GM21381 (cell line): ENCODE data around the gene SPACA7.
A peak's percentile ranks its signal among the peaks of the same experiment; 100 is the strongest.
"Not testable (repeated sequence)": the region's sequence is repeated elsewhere in the genome, so short reads cannot be mapped to it uniquely, and the experiment has no call there.

Experiments used
- ATAC-seq: cut with Tn5 transposase; IDR thresholded peaks from one replicate; pipeline ENCODE4 v1.9.1; 2021; ENCODE audit warnings: mild to moderate bottlenecking, moderate library complexity; ENCODE audit not compliant: unreplicated experiment

Gene SPACA7

GRCh38 chr13:112416647-112417046 lies 40.5 kb downstream of the SPACA7 start:
- ATAC-seq, result no peak

DNA sequence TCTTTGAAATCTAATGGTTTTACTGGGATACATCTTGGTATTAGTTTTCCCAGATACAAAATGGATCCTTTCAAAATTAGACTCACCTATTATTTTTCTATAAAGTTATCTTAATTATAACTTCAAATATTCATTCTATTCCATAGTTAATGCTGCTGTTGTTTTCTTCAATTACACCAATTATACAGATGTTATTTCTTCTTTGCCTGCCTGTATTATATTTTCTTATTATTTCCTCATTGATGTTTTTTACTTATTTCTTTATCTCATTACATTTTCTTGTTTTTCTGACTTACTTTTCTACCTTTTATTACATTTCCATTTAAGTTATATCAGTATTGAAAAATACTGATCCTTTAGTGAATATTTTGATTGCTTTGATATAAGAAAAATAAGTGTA lies 40.9 kb downstream of the SPACA7 start:
- no peak for ATAC-seq

GRCh38 chr13:112424098-112424497 lies 47.9 kb downstream of the SPACA7 start:
- ATAC-seq, result no peak

DNA sequence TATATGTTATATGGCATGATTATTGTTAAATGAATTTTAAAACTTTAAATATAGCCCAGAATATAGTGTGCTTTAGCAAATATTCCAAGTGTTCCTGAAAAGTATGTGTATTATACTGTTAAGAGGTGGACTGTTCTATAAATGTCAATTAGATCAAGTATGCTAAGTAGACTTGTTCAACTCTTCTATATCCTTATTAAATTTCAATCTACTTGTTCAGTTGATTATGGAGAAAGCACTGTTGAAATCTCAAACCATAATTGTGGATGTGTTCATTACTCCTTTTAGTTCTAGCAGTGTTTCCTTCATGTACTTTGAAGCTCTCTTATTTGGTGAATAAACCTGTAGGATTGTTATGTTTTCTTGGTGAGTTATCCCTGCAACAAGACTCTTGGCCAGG lies 52.5 kb downstream of the SPACA7 start:
- no peak for ATAC-seq

DNA sequence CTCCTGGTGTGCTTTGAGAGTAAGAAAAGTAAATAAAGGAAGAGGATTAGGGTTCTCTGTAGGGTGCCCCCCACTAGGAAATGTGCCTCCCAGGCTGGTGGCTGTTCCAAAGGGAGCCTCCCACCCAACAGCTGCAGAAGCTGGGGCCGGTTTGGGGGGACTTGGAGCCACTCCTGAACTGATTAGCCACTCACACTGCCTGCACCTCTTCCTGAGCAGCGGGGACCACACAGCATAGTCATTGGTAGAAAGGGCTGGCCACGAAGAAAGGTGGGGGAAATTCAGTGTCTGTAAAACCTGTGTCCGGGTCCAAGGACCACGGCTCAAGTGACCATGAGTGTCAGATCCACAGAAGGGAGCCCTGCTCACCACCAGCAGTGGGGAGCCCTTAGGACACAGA lies 55.6 kb downstream of the SPACA7 start:
- ATAC-seq, result no peak

DNA sequence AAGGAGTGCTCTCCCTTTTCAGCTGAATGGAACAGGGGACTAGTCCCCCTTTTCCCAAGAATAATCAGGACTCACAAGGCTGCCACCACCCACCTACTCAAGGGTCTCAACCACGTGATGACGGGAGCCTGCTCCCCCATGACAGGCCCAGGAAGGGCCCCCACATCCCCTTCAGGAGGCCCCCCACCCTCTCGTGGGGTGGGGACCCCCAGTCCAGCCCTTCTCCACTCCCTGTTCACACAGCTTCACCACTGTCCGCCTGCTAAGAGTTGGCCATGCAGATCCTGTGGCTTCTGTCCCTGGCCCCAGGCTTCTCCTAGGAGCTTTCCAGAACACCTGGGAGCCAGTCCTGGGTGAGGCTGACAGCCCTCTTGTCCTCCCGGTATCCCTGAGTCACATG lies 56.6 kb downstream of the SPACA7 start:
- ATAC-seq, result not testable (repeated sequence)

GRCh38 chr13:112433517-112433916 lies 57.4 kb downstream of the SPACA7 start:
- not testable (repeated sequence) for ATAC-seq

- ATAC-seq, result no peak
These were observed 57.9 kb downstream of the SPACA7 start for GRCh38 chr13:112434032-112434431.

DNA sequence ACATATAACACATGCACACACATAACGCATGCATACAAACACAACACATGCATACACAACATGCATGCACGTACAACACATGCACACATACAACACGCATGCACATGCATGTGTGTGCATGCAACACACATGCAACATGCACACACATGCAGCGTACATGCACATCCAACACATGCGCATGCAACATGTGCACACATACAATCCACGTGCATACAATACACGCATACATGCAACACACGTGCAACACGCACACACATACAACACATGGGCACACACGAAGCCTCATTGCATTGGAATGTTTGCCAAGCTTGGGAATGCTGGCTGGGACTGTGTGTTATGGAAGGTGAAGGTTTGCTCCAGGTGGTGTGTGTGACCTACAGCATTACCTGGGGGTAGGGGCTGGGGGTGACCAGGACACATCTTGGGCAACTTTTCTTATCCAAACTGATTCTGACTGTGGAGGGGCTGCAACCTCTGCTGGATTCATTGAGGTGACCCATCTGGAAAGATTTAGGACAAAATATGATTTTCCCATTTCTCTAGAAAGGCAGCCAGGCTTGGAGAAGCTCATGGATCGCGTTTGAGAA lies 58.9 kb downstream of the SPACA7 start:
- no peak for ATAC-seq

- no peak for ATAC-seq
These were observed 59.8 kb downstream of the SPACA7 start for GRCh38 chr13:112435973-112436372.

- ATAC-seq, result no peak
These were observed 61.9 kb downstream of the SPACA7 start for GRCh38 chr13:112438094-112438493.

DNA sequence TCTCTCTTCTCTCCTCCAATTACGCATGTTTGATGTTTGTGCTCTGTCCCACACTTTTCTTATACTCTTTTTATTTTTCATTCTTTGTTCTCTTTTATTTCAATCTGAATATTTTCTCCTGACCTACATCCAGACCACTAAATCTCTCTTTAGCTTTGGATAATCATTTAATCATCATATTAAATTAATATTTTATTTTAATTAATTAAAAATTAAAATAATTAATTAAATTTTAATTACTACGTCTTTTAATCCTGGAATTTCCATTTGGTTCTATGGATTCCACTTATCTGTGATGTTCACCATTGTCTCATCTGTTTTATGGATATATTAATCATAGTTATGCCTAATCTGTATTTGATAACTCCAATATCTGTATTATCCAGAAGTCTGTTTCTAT lies 62.4 kb downstream of the SPACA7 start:
- ATAC-seq, result no peak

- no peak for ATAC-seq
These were observed 65.1 kb downstream of the SPACA7 start for GRCh38 chr13:112441226-112441625.

GRCh38 chr13:112441779-112442310 lies 65.7 kb downstream of the SPACA7 start:
- no peak for ATAC-seq

DNA sequence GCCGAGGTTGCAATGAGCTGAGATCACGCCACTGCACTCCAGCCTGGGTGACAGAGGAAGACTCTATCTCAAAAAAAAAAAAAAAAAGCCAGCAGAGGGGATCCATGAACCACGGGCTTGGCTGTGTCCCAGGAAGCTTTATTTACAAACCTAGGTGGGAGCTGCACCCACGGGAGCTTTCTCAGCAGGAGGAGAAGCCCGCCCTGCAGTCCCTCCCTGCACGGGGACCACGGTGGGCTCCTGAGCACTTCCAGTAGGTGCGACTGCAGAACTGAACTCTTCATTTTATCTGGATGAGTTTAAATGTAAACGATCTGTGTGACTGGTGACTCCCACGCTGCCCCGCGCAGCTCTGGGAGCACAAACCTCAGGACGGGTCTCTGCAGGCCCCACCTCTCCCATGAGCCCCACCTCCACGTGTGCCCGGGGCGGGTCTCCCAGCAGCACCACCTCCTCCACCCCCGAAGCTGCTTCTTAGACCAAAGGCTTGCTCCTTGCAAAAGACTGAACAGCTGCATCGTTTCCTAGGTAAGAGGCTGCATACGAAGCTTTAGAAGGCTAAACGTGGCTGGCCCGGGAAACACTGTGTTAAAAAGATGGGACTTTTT lies 66.4 kb downstream of the SPACA7 start:
- ATAC-seq, result no peak

DNA sequence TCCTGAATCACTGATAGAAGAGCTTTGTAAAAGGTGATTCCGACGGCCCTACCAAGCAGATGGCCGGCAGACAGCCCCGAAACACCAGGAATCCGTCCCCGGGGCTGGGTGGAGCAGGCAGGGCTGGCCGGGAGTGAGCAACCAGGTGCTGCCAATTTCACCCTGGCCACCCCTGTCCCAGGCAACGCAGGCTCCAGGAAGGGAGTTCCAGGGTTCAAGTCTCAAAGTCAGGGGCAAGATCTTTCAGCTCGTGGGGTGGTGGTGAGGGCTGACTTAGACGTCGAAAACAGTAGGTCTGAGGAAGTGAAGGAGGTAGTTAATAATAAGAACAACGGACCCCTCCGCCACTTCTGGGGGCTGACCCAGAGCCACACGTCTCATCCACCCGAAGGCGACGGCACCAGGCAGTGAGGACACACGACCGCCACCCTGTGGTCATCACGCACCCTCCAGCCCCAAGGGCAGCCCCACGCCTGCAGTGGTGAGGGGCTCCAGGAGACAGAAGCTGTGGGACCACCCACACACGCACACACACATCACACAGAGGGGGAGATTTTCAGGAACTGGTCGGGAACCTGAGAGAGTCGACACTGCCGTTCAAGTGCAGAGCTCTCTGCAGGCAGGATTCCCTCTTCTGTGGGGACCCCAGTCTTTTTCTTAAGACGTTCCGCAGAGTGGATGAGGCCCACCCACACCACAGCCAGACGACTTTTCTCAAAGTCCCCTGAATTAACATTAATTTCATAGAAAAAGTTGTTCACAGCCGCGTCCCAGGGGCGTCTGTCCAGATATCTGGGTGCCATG lies 67.2 kb downstream of the SPACA7 start:
- no peak for ATAC-seq

DNA sequence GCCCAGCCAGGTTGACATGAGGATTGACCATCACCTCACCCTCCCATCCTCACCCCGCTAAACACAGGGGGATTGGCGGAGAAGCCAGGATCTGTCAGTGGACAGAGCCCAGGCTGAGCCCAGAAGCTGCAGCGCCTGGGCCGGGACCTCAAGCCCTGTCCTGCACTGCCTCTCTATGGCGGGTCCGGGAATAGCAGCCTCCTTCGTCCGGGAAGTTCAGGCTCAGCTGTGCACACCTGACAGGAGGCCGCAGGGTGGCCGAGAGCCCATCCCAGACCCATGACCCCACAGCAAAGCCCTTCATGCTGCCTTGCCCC lies 67.8 kb downstream of the SPACA7 start:
- peak; percentile 79 for ATAC-seq

- no peak for ATAC-seq
These were observed 68.6 kb downstream of the SPACA7 start for GRCh38 chr13:112444416-112445399.

GRCh38 chr13:112445411-112446271 lies 69.5 kb downstream of the SPACA7 start:
- no peak for ATAC-seq

GRCh38 chr13:112446347-112446861 lies 70.2 kb downstream of the SPACA7 start:
- ATAC-seq, result no peak
